Neural cell (in vitro differentiated cells): ENCODE data around the gene GNG4.
"Not testable (repeated sequence)": the region's sequence is repeated elsewhere in the genome, so short reads cannot be mapped to it uniquely, and the experiment has no call there.

Experiments
- CTCF ChIP-seq: fragments of 450-650 bp; IDR thresholded peaks from 2 replicates; pipeline ENCODE4 v1.5.1; 2014; ENCODE audit warnings: antibody characterized with exemption, mild to moderate bottlenecking, moderate library complexity; ENCODE audit not compliant: poor library complexity, severe bottlenecking
- EP300 ChIP-seq: fragments of 450-650 bp; conservative IDR thresholded peaks from 2 replicates; pipeline ENCODE4 v1.6.1; 2014; ENCODE audit warnings: antibody characterized with exemption, mild to moderate bottlenecking, moderate library complexity; ENCODE audit not compliant: poor library complexity, severe bottlenecking
- EZH2 ChIP-seq: fragments of 200-600, 300-800 bp; shearing (Covaris generic), sonication (generic); IDR thresholded peaks from 2 replicates; pipeline ENCODE4 v1.6.1; 2014; ENCODE audit warnings: antibody characterized with exemption, low read length, borderline replicate concordance, mild to moderate bottlenecking; ENCODE audit not compliant: insufficient read depth, poor library complexity, severe bottlenecking
- MXI1 ChIP-seq: fragments of 450-650 bp; conservative IDR thresholded peaks from 2 replicates; pipeline ENCODE4 v1.6.1; 2014; ENCODE audit warnings: antibody characterized with exemption, mild to moderate bottlenecking; ENCODE audit not compliant: poor library complexity, severe bottlenecking
- POLR2AphosphoS5 ChIP-seq: IDR thresholded peaks from 2 replicates; pipeline ENCODE4 v1.6.1; 2012
- RAD21 ChIP-seq: fragments of 450-650 bp; conservative IDR thresholded peaks from 2 replicates; pipeline ENCODE4 v1.6.1; 2014; ENCODE audit warnings: antibody characterized with exemption, mild to moderate bottlenecking, moderate library complexity
- REST ChIP-seq: IDR thresholded peaks from 2 replicates; pipeline ENCODE4 v1.6.1; 2012; ENCODE audit warnings: borderline replicate concordance
- SMC3 ChIP-seq: fragments of 450-650 bp; conservative IDR thresholded peaks from 2 replicates; pipeline ENCODE4 v1.6.1; 2014; ENCODE audit warnings: antibody characterized with exemption, mild to moderate bottlenecking, moderate library complexity; ENCODE audit not compliant: poor library complexity
- TAF1 ChIP-seq: IDR thresholded peaks from 2 replicates; pipeline ENCODE4 v1.6.1; 2012; ENCODE audit warnings: low read depth

DNA sequence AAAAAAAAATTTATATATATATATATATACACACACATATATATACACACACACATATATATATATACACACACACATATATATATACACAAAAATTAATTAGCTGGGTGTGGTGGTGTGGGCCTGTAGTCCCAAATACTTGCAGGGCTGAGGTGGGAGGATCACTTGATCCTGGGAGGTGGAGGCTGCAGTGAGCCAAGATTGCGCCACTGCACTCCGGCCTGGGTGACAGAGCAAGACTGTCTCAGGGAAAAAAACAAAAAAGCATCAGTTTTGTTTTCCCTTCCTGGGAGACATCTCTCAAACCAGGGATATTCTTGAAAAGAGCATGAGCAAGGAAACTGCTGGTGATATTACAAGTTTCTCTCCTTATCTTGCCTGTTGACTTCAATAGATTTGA is 30.4 kb downstream of the GNG4 start:
- not testable (repeated sequence) for TF ChIP-seq EP300, CTCF, EZH2, SMC3, REST, RAD21, POLR2AphosphoS5, TAF1, MXI1
